ENCODE measurements around the gene ITPK1.

ITPK1 gene

DNA sequence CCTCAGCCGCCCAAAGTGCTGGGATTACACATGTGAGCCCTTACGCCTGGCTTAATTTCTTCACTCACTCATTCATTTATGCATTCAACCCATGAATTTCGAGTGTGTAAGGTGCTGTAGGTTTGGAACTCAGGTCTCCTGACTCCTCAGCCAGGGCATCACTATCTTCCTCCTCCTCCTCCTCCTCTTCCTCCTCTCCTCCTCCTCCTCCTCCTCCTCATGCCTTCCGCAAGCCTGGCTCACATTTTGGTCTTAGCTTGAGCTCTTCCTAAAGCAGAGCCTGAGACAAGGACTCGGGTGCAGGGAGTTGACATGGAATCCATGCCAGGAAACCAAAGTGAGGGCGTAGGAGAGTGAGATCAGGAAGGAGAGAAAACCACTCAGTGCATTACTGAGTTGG, 213.5 kb downstream of the ITPK1 start:
- DNase-seq (ENCODE audit: low spot score): no peak
- TF ChIP-seq, protein P1, sequence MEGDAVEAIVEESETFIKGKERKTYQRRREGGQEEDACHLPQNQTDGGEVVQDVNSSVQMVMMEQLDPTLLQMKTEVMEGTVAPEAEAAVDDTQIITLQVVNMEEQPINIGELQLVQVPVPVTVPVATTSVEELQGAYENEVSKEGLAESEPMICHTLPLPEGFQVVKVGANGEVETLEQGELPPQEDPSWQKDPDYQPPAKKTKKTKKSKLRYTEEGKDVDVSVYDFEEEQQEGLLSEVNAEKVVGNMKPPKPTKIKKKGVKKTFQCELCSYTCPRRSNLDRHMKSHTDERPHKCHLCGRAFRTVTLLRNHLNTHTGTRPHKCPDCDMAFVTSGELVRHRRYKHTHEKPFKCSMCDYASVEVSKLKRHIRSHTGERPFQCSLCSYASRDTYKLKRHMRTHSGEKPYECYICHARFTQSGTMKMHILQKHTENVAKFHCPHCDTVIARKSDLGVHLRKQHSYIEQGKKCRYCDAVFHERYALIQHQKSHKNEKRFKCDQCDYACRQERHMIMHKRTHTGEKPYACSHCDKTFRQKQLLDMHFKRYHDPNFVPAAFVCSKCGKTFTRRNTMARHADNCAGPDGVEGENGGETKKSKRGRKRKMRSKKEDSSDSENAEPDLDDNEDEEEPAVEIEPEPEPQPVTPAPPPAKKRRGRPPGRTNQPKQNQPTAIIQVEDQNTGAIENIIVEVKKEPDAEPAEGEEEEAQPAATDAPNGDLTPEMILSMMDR (IDR thresholded peaks at IDR 0.05; ENCODE audit: extremely low read depth, missing control alignments): no peak

DNA sequence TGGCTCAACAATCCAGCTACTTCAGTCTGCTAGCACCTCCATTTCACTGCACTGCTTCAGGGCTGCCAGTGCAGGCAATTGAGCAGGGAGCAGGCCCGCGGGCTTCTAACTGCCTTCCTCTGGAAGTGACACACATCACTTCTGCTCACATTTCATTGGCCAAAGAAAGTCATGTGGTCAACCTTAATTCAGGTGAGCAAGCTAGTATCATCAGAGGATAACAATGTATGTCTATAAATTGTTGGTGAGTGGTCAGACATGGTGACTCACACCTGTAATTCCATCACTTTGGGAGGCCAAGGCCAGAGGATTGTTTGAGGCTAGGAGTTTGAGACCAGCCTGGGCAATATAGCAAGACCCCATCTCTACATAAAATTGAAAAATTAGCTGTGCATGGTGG, 215.1 kb downstream of the ITPK1 start:
- no peak for DNase-seq (ENCODE audit: low spot score)
- TF ChIP-seq, protein P1 (IDR thresholded peaks at IDR 0.05; ENCODE audit: extremely low read depth, missing control alignments): no peak

DNA sequence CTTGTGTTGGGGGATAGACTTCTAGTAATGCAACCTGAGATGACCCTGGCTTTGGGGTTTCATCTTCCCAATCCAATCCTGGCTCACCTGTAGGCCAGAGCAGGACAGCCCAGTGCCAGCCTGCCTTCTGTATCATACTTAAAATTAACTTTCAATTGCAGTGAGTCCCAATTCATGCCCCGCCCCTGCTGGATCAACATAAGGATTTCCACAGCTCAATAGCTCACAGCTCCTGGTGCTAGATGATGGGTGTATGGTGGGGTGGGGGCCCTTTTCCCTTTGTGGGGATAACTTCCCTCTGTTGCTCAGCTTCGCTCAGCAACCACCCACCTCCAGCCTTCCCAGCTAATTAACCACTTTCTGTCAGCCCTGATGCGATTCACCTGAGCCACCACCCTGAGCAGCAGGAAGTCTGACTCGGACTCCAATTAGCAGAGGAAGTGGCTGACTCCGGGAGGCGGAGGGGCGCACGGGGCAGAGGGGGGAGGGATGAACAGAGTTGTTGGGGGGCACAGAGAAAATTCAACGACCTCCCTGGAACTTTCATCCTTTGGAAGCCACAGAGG, 217.1 kb downstream of the ITPK1 start:
- TF ChIP-seq, protein P1 (IDR thresholded peaks at IDR 0.05; ENCODE audit: extremely low read depth, missing control alignments): no peak
- no peak for DNase-seq (ENCODE audit: low spot score)

DNA sequence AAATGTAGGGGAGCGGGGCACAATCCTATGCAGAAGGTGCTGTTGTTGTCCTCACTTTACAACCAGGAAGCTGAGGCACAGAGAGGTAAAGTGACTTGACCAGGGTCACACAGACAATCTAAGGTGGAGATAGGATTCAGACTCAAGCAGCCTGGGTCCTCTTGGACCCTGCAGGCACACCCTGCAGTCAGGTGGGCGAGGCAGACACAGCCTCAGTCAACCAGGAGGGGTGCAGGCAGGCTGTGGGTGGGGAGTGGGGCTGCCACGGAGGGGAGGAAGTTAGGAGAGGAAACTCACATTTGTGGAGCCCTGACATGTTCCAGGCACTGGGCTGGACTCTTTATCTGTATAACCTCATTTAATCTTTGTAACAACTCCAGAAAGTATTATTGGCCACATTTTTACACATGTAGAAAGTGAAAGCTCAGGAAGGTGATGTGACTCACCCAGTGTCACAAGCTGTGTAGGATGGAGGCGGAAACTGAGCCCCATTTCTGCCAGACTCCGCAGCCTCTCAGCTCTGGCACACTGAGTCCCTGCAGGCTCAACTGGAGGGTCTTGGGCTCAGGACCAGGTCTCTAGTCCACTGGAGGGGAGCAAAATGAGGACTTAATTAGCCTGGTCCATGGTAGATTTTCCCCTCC, 217.7 kb downstream of the ITPK1 start:
- no peak for DNase-seq (ENCODE audit: low spot score)
- TF ChIP-seq, protein P1 (IDR thresholded peaks at IDR 0.05; ENCODE audit: extremely low read depth, missing control alignments): no peak

DNA sequence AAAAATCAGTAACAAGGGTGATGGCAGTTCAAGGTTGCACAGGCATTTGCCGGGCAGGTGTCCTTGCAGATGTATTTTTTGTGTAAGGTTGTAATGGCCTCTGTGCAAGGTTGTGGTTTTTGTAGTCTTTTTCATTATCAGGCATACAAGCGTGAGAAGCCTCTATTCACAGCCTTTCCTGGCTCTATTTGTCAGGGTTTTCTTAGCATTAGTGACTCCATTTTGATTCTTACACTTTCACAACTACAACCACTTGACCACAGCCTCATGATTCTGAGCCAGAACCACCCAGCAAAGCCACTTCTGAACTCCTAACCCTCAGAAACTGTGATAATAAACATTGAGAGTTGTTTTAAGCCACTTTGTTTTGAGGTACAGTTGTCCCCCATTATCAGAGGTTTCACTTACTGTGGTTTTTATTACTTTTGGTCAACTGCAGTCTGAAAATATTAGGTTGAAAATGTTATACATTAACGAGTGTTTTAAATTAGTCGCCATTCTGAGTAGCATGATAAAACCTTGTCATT, 220.3 kb downstream of the ITPK1 start:
- no peak for DNase-seq (ENCODE audit: low spot score)

DNA sequence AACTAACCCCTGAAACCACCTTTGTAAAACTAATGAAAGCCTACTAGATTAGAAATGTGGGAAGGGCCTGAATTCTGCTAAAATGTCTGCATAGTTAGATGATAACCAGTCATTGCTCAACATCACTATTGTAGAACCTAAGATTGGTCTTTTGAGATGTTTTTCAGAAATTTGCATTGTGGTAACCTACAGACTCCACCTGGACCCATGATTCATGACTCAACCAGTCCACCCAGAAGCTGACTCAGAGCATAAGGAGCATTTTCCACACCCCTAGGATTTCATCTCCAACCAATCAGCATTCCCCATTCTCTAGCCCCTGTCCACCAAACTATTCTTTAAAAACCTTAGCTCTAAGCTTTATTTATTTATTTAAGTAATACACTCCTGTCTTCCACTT, 223.1 kb downstream of the ITPK1 start:
- TF ChIP-seq, protein P1 (IDR thresholded peaks at IDR 0.05; ENCODE audit: extremely low read depth, missing control alignments): no peak
- no peak for DNase-seq (ENCODE audit: low spot score)

More for the DNA sequence above, 220.3 kb downstream of the ITPK1 start:
- TF ChIP-seq, protein P1 (IDR thresholded peaks at IDR 0.05; ENCODE audit: extremely low read depth, missing control alignments): no peak

DNA sequence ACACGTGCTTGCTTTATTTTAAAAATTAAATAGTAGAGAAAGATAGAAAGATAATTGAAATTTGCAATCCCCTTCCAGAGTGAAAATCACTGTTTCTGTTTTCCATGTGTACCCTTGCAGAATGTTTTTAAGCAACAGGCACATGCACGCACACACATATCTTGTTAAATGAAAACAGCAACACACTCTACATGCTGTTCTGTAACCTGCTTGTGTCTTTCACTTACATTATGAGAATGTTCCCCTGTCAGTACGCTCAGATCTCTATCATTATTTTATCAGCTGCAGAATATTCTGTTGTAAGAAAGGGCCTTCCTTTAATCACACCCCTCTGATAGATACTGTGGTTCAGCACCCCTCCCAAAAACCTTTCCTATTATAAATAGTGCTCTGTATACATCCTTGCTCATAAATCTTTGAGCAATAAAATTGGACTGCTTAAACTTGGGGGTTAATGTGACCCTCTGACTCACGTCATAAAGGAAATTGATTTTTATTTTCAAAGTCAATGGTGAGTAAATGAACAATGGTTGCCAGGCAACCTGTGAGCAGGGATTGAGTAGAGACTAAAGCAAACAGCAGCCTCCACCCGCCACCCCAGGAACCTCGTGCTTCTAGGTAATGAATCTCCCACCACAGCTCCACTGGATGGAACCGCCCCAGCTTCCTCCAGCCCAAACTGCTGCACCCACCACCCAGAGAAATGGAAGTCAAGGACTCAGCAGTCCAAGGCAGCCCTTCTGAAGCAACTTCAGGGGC, 224.7 kb downstream of the ITPK1 start:
- no peak for DNase-seq (ENCODE audit: low spot score)

More for the DNA sequence above, 224.7 kb downstream of the ITPK1 start:
- TF ChIP-seq, protein P1 (IDR thresholded peaks at IDR 0.05; ENCODE audit: extremely low read depth, missing control alignments): no peak
